ENCODE results near the gene ANTKMT. TPM values are rescaled to one million over a fixed set of nuclear protein-coding genes. Genes with fewer than 3 reads are reported as not detected.
"Not testable (repeated sequence)": the region's sequence is repeated elsewhere in the genome, so short reads cannot be mapped to it uniquely, and the experiment has no call there.

Gene ANTKMT
- total RNA-seq, 1 donor from 2014 or later: 58.0 TPM

DNA sequence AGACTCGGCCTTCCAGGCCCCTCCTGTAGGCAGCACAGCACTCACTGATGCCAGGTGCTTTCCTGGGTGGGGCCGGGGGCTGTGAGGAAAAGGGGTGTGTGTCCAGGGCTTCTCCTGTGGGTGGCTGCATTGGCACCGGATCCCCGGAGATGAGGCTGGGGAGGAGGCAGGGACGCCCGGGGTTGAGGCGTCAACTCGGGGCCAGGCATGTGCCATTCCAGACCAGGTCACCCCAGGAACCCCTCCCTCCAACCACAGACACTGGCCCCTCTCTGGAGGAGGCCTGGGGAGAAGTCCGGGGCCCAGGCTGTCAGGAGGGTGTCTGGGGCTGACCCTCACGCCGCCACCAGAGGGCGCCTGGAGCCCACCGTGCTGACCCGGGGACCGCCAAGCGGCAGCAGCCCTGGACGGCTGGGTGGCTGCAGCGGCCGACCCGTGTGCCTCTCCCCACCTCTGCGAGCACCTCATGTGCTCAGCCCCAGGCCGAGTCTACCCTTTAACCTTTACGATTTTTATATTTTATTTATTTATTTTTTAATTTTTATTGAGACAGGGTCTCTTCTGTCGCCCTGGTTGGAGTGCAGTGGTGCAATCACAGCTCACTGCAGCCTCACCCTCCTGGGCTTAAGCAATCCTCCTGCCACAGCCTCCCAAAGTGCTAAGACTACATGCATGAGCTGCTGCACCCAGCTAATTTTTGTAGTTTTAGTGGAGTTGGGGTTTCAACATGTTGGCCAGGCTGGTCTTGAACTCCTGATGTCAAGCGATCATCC is 9.2 kb upstream of the ANTKMT start:
- Mint-ChIP-seq H3K27me3 (peaks cover 25% of the 10 kb centered on the region), H3K4me1 (peaks cover 10% of the 10 kb centered on the region), H3K4me3 (no peak overlapping the region), H3K9me3 (no peaks in the 10 kb centered on the region), H3K36me3 (ENCODE audit: low read depth) (no peaks in the 10 kb centered on the region), H3K27ac (no peak overlapping the region)
- TF ChIP-seq, protein P1, sequence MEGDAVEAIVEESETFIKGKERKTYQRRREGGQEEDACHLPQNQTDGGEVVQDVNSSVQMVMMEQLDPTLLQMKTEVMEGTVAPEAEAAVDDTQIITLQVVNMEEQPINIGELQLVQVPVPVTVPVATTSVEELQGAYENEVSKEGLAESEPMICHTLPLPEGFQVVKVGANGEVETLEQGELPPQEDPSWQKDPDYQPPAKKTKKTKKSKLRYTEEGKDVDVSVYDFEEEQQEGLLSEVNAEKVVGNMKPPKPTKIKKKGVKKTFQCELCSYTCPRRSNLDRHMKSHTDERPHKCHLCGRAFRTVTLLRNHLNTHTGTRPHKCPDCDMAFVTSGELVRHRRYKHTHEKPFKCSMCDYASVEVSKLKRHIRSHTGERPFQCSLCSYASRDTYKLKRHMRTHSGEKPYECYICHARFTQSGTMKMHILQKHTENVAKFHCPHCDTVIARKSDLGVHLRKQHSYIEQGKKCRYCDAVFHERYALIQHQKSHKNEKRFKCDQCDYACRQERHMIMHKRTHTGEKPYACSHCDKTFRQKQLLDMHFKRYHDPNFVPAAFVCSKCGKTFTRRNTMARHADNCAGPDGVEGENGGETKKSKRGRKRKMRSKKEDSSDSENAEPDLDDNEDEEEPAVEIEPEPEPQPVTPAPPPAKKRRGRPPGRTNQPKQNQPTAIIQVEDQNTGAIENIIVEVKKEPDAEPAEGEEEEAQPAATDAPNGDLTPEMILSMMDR (IDR thresholded peaks at IDR 0.05): peak; percentile 69
- ChIA-PET POLR2A (interaction anchor here (0.7 to 2.0 kb wide), 2 partner anchors 9 kb away, joined by 3 to 4 read pairs; partner anchors contain the start of gene ANTKMT), CTCF (interaction anchor here (0.9 to 2.6 kb wide), 12 partner anchors 9 to 390 kb away, joined by 3 to 22 read pairs (median 4); partner anchors contain the start of genes ANTKMT, CCDC78, CHTF18 and CIAO3)
- peak; percentile 81 for DNase-seq
- intact Hi-C loops (cut with micrococcal nuclease): loop anchor here (1.0 to 5.0 kb wide), 4 partner anchors 30 to 392 kb away; no protein-coding TSS in a partner anchor
- ATAC-seq (ENCODE audit: low read depth): peak; percentile 71

DNA sequence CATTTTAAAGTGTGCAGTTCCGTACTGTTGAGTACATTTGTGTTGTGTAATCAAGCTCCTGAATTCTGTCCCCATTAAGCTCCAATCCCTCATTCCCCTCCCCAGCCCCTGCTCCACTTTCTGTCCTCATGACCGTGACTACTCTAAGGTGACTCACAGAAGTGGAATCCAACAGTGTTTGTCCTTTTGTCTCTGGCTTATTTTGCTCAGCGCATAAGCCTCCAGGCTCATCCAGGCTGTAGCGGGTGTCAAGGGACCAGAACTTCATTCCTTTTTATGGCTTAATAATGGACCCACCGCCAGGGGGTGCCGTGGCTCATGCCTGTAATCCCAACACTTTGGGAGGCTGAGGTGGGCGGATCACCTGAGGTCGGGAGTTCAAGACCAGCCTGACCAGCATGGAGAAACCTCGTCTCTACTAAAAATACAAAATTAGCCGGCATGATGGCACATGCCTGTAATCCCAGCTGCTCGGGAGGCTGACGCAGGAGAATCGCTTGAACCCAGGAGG is 8.2 kb upstream of the ANTKMT start:
- Mint-ChIP-seq H3K4me1 (peaks cover 10% of the 10 kb centered on the region), H3K27me3 (peaks cover 21% of the 10 kb centered on the region)
- POLR2A ChIA-PET; H3K4me3 Mint-ChIP-seq; H3K27ac Mint-ChIP-seq; H3K36me3 Mint-ChIP-seq (ENCODE audit: low read depth); ATAC-seq (ENCODE audit: low read depth); H3K9me3 Mint-ChIP-seq; DNase-seq: not testable (repeated sequence)
- intact Hi-C loops (cut with micrococcal nuclease): loop anchor here (5.0 kb wide), 1 partner anchor 165 kb away; no protein-coding TSS in a partner anchor
- CTCF ChIA-PET: interaction anchor here (0.9 to 2.6 kb wide), 12 partner anchors 8 to 389 kb away, joined by 3 to 22 read pairs (median 4); partner anchors contain the start of genes ANTKMT, CCDC78, CHTF18 and CIAO3

DNA sequence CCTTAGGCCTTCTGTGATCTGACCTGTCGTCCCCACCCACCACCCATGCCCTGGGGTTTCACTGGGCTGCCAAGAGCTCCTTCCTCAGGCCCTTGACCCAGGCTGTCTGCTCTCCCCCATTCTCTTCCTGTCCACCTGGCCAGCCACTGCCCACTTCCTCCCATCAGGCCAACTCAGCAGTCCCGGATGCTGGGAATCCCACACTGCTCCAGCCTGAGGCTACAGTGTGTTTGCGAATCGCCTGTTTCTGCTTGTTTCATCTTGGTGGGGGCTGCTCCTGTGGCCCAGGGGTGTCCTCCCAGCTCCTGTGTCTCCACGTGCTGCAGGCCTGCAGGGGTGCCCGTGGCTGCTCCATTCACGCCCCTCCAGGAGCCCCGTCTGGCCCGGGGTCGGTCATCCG is 6.9 kb upstream of the ANTKMT start:
- H3K27me3 Mint-ChIP-seq: peaks cover 10% of the 10 kb centered on the region
- no peak for DNase-seq
- no peaks in the 10 kb centered on the region for H3K36me3 Mint-ChIP-seq (ENCODE audit: low read depth)
- H3K9me3 Mint-ChIP-seq: no peaks in the 10 kb centered on the region
- ChIA-PET POLR2A (interaction anchor here (1.3 kb wide), 1 partner anchor 14 kb away, joined by 5 read pairs; no protein-coding TSS in a partner anchor), CTCF (interaction anchor here (1.5 to 2.6 kb wide), 2 partner anchors 71 to 388 kb away, joined by 6 to 13 read pairs; no protein-coding TSS in a partner anchor)
- intact Hi-C loops (cut with micrococcal nuclease): loop anchor here (1.0 to 5.0 kb wide), 2 partner anchors 74 to 163 kb away; partner anchors contain the start of genes CHTF18 and RPUSD1
- no peak for ATAC-seq (ENCODE audit: low read depth)
- TF ChIP-seq, protein P1 (IDR thresholded peaks at IDR 0.05): no peak
- no peak overlapping the region for H3K27ac Mint-ChIP-seq
- peaks cover 11% of the 10 kb centered on the region for H3K4me1 Mint-ChIP-seq
- H3K4me3 Mint-ChIP-seq: peak overlapping the region; percentile 36

DNA sequence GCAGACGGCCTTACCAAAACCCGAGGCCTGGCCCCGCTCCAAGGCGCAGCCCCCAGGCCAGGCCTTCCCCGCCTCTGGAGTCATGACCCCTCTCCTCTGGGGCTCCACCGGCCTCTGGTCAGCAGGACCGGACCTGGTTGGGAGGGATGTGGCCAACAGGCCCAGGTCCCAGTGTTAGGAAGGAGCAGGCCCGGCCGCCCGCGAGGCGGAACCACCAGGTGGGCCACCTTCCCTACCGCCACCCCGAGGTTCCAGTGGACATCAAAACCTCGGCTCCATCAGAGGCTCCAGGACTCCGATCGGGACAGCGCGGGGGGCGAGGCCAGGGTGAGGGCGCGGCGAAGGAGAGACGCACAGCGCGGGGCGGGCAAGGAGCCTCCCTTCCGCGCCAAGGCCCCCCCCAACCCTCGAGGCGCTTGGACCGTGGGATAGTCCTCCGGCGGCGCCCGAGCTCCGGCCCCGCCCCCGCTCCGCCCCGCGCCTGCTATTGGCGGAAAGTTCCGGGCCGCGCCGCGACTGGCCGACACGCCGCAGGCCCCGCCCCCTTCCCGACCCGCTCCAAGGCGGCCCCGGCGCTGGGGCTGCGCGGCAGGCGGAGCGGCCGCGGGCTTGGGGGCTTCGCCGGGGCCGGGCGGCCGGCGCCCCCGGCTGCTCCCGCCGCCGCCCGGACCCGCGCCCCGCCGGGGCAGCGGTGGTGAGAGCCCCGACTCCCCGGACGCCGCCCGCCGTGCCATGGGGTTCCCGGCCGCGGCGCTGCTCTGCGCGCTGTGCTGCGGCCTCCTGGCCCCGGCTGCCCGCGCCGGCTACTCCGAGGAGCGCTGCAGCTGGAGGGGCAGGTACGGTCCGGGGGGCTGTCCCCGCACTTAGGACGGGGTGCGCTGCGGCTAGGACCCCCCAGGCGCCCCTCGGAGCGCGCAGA is 6.1 kb upstream of the ANTKMT start, which contains the start of gene METRN:
METRN (plus strand) TSS at position 561 of the 919 bp plus-strand sequence; CDS start at position 733, 172 bp downstream.
- H3K4me1 Mint-ChIP-seq: peaks cover 16% of the 10 kb centered on the region
- no peaks in the 10 kb centered on the region for H3K9me3 Mint-ChIP-seq
- peak within 1 kb of the TSS; percentile 68 for H3K4me3 Mint-ChIP-seq
- DNase-seq (peak; percentile 89), ATAC-seq (ENCODE audit: low read depth) (peak; percentile 91)
- no peaks in the 10 kb centered on the region for H3K36me3 Mint-ChIP-seq (ENCODE audit: low read depth)
- POLR2A ChIA-PET: interaction anchor here (1.0 to 2.8 kb wide), 5 partner anchors 10 to 73 kb away, joined by 3 to 8 read pairs (median 5); partner anchors contain the start of genes CHTF18 and RPUSD1
- peaks cover 7% of the 10 kb centered on the region for H3K27me3 Mint-ChIP-seq
- TF ChIP-seq, protein P1 (IDR thresholded peaks at IDR 0.05): no peak
- CTCF ChIA-PET: interaction anchor here (0.6 to 1.5 kb wide), 4 partner anchors 13 to 74 kb away, joined by 3 to 6 read pairs (median 4); partner anchors contain the start of genes CHTF18, CIAO3 and RPUSD1
- H3K27ac Mint-ChIP-seq: no peak within 1 kb of the TSS
- intact Hi-C loops (cut with micrococcal nuclease): loop anchor here (1.0 to 5.0 kb wide), 3 partner anchors 48 to 162 kb away; partner anchors contain the start of genes CHTF18 and RPUSD1

Data from activated B cell treated with CpG ODN at 0.5 μM for 24 hours (primary cell).